Cardiac muscle cell (in vitro differentiated cells and primary cell): Measurements from ENCODE around the gene SYCE1L. TPM values are rescaled to one million over a fixed set of nuclear protein-coding genes. Genes with fewer than 3 reads are reported as not detected.
A peak's percentile ranks its signal among the peaks of the same experiment; 100 is the strongest.
"Not testable (repeated sequence)": the region's sequence is repeated elsewhere in the genome, so short reads cannot be mapped to it uniquely, and the experiment has no call there.

Source experiments
- DNase-seq, 2 donors: peaks; one replicate each; pipeline versions ENCODE4 v3.0.0 to v3.0.0-alpha.2; 2010 to 2017; ENCODE audit warnings: low read depth in 1 of 2, low spot score in 1 of 2
- H3K27ac ChIP-seq: fragments of 200-600 bp; sonication (generic); 2 replicates; pipeline ENCODE4 v1.5.1; 2016
- H3K27me3 ChIP-seq: fragments of 200-600 bp; sonication (generic); 2 replicates; pipeline ENCODE4 v1.6.0; 2016; ENCODE audit warnings: control low read depth
- H3K36me3 ChIP-seq: fragments of 200-600 bp; sonication (generic); 2 replicates; pipeline ENCODE4 v1.5.1; 2016; ENCODE audit warnings: control low read depth
- H3K4me1 ChIP-seq: fragments of 200-600 bp; sonication (generic); 2 replicates; pipeline ENCODE4 v1.8.1; 2017; ENCODE audit warnings: low read depth, mild to moderate bottlenecking, mixed run types
- H3K4me3 ChIP-seq: fragments of 200-600 bp; sonication (generic); 2 replicates; pipeline ENCODE4 v1.5.1; 2016; ENCODE audit warnings: mild to moderate bottlenecking
- H3K9me3 ChIP-seq: fragments of 200-600 bp; sonication (generic); 2 replicates; pipeline ENCODE4 v1.5.1; 2017; ENCODE audit warnings: low read depth, mild to moderate bottlenecking, control low read depth
- CTCF ChIP-seq: IDR thresholded peaks from 2 replicates; pipeline ENCODE4 v1.5.1; 2012; ENCODE audit warnings: low read depth, mild to moderate bottlenecking, low read length
- polyA plus RNA-seq: library from polyadenylated mRNA; unstranded; fragments of >200 nt; fragmentation: Nextera tagmentation; extraction: Ambion mirVana; gene quantifications from 2 replicates; pipeline ENCODE4 v1.2.1, GENCODE V29; 2016
- total RNA-seq: library from RNA; depleted of rRNA; stranded (reverse); fragments of >200 nt; gene quantifications from 2 replicates; pipeline ENCODE4 v1.2.3, GENCODE V29; 2016

SYCE1L gene, protein sequence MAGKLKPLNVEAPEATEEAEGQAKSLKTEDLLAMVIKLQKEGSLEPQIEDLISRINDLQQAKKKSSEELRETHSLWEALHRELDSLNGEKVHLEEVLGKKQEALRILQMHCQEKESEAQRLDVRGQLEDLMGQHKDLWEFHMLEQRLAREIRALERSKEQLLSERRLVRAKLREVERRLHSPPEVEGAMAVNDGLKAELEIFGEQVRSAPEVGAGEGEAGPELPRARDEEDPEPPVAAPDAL
- total RNA-seq: 0.99 and 3.2 TPM in 2 replicates
- polyA plus RNA-seq: 6.6 and 7.2 TPM in 2 replicates

DNA sequence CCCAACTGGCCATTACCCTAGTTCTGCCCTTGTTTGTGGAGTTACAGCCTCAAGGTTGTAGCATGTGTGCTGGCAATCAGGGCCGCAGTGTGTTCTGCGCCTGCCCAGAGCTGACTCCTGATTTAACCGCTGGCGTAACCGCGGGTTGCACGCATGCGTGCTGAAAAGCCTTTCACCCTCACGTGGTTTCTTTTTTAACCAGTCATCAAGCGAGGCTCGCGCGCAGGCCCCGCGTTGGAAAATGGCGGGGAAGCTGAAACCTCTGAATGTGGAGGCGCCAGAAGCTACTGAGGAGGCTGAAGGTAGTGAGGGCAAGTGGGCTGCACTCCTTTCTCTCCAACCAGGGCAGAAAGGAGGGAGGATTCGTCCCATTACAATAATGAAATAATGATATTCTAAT, at the start of gene SYCE1L:
Gene SYCE1L, plus strand, starts transcription at position 198 of the 400 bp plus-strand sequence. Its CDS starts 44 bp downstream, at position 242.
- DNase-seq: no peak
- no peaks in the 10 kb centered on the region for H3K4me1 ChIP-seq
- no peak within 1 kb of the TSS for H3K27ac ChIP-seq
- H3K36me3 ChIP-seq: peaks cover 16% of the 10 kb centered on the region
- no peak within 1 kb of the TSS for H3K4me3 ChIP-seq
- TF ChIP-seq CTCF: no peak
- H3K9me3 ChIP-seq: no peaks in the 10 kb centered on the region
- H3K27me3 ChIP-seq: no peaks in the 10 kb centered on the region

DNA sequence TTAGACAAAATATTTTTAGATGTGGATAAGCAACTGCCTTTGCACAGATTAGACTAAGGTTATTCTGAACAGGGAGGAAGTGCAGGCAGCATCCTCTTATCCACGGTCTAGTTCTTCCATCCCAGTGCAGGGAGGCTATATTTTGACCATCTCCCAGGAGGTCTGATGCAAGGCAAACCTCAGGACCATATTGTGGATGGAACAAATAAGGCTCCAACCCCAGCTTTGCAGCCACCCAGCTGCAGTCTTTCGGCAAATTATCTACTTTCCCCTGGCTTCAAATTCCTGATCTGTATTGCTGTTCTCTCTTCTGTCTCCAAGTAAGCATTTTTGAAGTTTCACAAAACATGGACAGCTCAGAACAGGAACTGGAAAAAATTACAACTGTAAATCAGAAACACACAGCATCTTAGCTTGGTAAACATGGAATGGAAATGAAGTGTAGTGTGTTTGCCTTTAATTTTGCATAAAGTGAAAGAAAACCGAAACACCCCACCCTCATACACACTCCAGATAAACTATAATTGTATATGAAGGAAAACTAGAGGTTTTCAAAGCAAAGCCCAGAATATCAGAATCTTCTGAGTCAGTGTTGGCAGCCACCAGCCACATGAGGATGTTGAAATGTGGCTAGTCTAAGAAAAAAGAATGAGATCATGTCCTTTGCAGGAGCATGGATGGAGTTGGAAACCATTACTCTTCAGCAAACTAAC, 41.7 kb upstream of the SYCE1L start:
- Histone ChIP-seq H3K9me3 (no peaks in the 10 kb centered on the region), H3K4me3 (no peak overlapping the region), H3K4me1 (no peaks in the 10 kb centered on the region), H3K36me3 (no peaks in the 10 kb centered on the region), H3K27ac (no peak overlapping the region), H3K27me3 (no peaks in the 10 kb centered on the region)
- no peak for DNase-seq
- TF ChIP-seq CTCF: no peak

DNA sequence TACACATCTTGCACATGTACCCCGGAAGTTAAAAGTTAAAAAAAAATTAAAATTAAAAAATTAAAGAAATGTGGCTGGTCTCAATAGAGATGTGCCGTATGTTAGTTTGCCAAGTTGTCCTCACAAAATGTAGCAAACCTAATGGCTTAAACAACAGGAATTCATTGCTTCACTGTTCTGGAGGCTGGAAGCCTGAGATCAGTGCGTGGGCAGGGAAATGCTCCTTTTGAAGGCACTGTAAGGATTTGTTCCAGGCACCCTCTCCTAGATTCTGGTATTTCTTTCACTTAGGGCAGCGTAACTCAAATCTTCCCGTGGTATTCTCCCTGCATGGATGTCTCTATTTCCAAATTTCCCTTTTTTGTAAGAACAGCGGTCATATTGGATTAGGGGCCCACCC, 40.9 kb upstream of the SYCE1L start:
- Histone ChIP-seq H3K4me3 (no peak overlapping the region), H3K4me1 (no peaks in the 10 kb centered on the region), H3K27ac (no peak overlapping the region), H3K27me3 (no peaks in the 10 kb centered on the region), H3K9me3 (no peaks in the 10 kb centered on the region), H3K36me3 (no peaks in the 10 kb centered on the region)
- no peak for TF ChIP-seq CTCF
- DNase-seq: peak in 1 of 2 donors; percentile 2

DNA sequence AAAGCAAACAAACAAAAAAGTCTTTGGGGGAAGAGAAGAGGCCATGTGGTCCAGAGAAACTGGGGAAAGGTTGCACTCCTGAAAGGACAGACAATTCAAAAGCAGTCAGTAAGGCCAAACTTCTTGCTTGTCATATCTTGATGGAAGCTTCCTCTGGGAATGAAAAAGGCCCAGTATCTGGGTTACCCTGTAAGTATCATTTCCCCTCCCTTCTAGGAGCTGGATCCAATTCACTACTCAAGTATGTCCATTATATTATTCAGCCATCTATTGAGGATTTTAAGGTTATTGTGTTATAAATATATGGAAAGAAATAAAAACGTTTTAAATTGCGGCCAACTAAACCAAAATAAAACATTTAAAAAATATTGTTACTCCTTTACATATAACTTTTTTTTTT, 34.2 kb upstream of the SYCE1L start:
- Histone ChIP-seq H3K27ac (no peak overlapping the region), H3K9me3 (no peaks in the 10 kb centered on the region), H3K4me1 (no peaks in the 10 kb centered on the region), H3K4me3 (no peak overlapping the region), H3K27me3 (no peaks in the 10 kb centered on the region), H3K36me3 (no peaks in the 10 kb centered on the region)
- no peak for DNase-seq
- TF ChIP-seq CTCF: no peak

DNA sequence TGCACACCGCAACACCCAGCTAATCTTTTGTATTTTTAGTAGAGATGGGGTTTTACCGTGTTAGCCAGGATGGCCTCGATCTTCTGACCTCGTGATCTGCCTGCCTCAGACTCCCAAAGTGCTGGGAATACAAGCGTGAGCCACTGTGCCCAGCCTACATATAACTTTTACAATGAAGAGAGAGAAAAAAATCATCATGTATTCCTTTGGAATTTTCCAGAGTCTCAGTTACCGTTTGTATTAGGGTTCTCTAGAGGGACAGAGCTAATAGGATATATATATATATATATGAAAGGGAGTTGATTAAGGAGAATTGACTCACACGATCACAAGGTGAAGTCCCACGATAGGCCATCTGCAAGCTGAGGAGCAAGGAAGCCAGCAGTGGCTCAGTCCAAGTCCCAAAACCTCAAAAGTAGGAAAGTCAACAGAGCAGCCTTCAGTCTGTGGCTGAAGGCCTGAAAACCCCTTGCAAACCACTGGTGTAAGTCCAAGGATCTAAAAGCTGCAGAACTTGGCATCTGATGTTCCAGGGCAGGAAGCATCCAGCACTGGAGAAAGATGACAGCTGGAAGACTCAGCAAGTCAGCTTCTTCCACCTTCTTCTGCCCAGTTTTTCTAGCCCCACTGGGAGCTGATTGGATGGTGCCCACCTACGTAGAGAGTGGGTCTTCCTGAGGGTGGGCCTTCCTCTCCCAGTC, 33.5 kb upstream of the SYCE1L start:
- not testable (repeated sequence) for H3K4me3 ChIP-seq, H3K27me3 ChIP-seq, DNase-seq, H3K4me1 ChIP-seq, H3K9me3 ChIP-seq, H3K27ac ChIP-seq, H3K36me3 ChIP-seq

DNA sequence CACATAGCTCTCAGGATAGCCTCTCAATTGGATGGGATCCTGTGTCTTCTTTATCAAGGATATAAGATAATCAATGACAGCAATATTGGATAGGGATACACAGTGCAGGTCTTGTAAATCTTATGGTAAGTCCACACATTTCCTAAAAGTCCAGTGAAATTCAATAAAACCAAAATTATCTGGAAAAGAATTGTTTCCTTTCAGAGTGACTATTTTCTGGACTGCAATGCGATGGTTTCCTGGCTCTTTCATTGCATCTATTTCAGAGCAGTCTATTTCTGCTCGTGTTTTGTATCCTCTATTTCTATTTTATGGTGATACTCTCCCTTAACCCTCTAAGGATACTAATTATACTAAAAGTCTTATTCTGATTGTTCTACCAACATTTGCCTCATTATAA, 32.5 kb upstream of the SYCE1L start:
- no peak overlapping the region for H3K27ac ChIP-seq
- no peaks in the 10 kb centered on the region for H3K36me3 ChIP-seq
- TF ChIP-seq CTCF: no peak
- H3K4me3 ChIP-seq: no peak overlapping the region
- no peaks in the 10 kb centered on the region for H3K27me3 ChIP-seq
- no peaks in the 10 kb centered on the region for H3K4me1 ChIP-seq
- no peak for DNase-seq
- no peaks in the 10 kb centered on the region for H3K9me3 ChIP-seq
